ENCODE data around the gene GRAMD4.

DNA sequence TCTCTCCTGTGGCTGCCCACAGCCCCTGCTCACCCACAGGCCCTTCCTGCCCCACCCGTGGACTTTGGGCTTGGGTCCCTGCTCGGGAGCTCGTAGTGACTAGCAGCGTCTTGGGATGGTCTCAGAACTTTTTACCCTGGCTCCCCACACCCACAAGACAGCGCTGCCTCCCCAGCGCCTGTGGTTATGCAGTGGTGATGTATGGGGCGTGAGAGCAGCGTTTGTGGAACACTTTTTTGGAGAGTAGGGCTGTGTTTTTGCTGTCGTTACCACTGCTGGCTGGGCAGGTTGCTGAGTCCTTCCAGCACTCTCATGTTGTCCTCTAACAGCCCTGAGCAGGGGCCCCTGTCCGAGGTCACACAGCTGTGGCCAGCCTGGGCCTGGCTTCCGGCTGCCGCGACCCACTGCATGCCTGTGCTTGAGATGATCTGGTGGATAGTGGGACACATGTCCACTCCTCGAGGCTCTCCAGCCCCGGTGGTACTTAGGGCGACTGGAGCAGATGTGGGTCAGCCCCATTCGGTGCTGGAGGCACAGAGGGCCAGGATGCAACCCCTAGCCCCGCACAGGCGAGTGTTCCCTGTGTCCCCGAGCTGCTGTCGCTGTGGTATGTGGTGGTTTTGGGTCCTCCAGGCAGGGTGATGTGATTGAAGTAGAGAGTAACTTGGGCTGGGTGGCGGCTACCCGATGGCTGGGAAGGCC, 7.1 kb upstream of the GRAMD4 start:
- no peak for TF ChIP-seq POLR2A (IDR thresholded peaks at IDR 0.05)
- TF ChIP-seq CTCF (IDR thresholded peaks at IDR 0.05 in 8 of 11, conservative IDR thresholded peaks at IDR 0.05 in 3 of 11), result no peak
- peak in 2 of 3 donors; percentile 2 to 54 for TF ChIP-seq POLR2AphosphoS5 (IDR thresholded peaks at IDR 0.05)
